Muscle layer of duodenum (tissue), 2 donors: Measurements from ENCODE around the gene FAM186B.

ENCODE experiments used
- H3K27ac ChIP-seq: one replicate; pipeline ENCODE4 v1.7.0; 2013; ENCODE audit warnings: mild to moderate bottlenecking, low read length
- H3K27me3 ChIP-seq: one replicate; pipeline ENCODE4 v1.7.0; 2013; ENCODE audit warnings: low read depth, mild to moderate bottlenecking, control low read depth, low read length
- H3K36me3 ChIP-seq, 2 donors: one replicate each; pipeline ENCODE4 v1.7.0; 2013; ENCODE audit warnings: low read length in 2 of 2, control low read depth in 1 of 2, mild to moderate bottlenecking in 1 of 2; ENCODE audit not compliant: insufficient read depth in 2 of 2, control insufficient read depth in 1 of 2
- H3K4me1 ChIP-seq, 2 donors: one replicate each; pipeline ENCODE4 v1.7.0; 2013; ENCODE audit warnings: low read length in 2 of 2, mild to moderate bottlenecking in 2 of 2, control low read depth in 1 of 2, moderate library complexity in 1 of 2; ENCODE audit not compliant: insufficient read depth in 2 of 2, control insufficient read depth in 1 of 2
- H3K4me3 ChIP-seq, 2 donors: one replicate each; pipeline ENCODE4 v1.7.0; 2013; ENCODE audit warnings: low read length in 2 of 2, low read depth in 1 of 2, mild to moderate bottlenecking in 1 of 2
- H3K9me3 ChIP-seq, 2 donors: one replicate each; pipeline ENCODE4 v1.7.0; 2013; ENCODE audit warnings: low read length in 2 of 2, control low read depth in 1 of 2, mild to moderate bottlenecking in 1 of 2; ENCODE audit not compliant: control insufficient read depth in 1 of 2
- donor health status: healthy.

Gene FAM186B

GRCh38 chr12:49555631-49556390 is 49.6 kb downstream of the FAM186B start:
- no peaks in the 10 kb centered on the region for H3K27me3 ChIP-seq
- H3K9me3 ChIP-seq = no peaks in the 10 kb centered on the region
- H3K4me3 ChIP-seq = no peak overlapping the region
- H3K4me1 ChIP-seq = no peaks in the 10 kb centered on the region
- H3K27ac ChIP-seq = no peak overlapping the region
- peaks cover 22 to 46% of the 10 kb centered on the region in 2 donors for H3K36me3 ChIP-seq

GRCh38 chr12:49554266-49554665 is 51.2 kb downstream of the FAM186B start:
- Histone ChIP-seq H3K4me3 (no peak overlapping the region), H3K27ac (no peak overlapping the region), H3K27me3 (no peaks in the 10 kb centered on the region), H3K4me1 (no peaks in the 10 kb centered on the region), H3K36me3 (peaks cover 9 to 31% of the 10 kb centered on the region in 2 donors), H3K9me3 (no peaks in the 10 kb centered on the region)

- Histone ChIP-seq H3K27me3 (no peaks in the 10 kb centered on the region), H3K27ac (no peak overlapping the region), H3K4me3 (no peak overlapping the region)
Observed at GRCh38 chr12:49553512-49554088, 51.8 kb downstream of the FAM186B start.

GRCh38 chr12:49552899-49553298 is 52.5 kb downstream of the FAM186B start:
- Histone ChIP-seq H3K9me3 (no peaks in the 10 kb centered on the region), H3K36me3 (peaks cover 0 to 19% of the 10 kb centered on the region in 2 donors), H3K4me1 (peaks cover 0 to 8% of the 10 kb centered on the region in 2 donors), H3K27ac (no peak overlapping the region), H3K4me3 (no peak overlapping the region), H3K27me3 (peaks cover 7% of the 10 kb centered on the region)

More at GRCh38 chr12:49553512-49554088, 51.8 kb downstream of the FAM186B start:
- Histone ChIP-seq H3K9me3 (no peaks in the 10 kb centered on the region), H3K4me1 (peaks cover 0 to 4% of the 10 kb centered on the region in 2 donors), H3K36me3 (peaks cover 3 to 24% of the 10 kb centered on the region in 2 donors)

DNA sequence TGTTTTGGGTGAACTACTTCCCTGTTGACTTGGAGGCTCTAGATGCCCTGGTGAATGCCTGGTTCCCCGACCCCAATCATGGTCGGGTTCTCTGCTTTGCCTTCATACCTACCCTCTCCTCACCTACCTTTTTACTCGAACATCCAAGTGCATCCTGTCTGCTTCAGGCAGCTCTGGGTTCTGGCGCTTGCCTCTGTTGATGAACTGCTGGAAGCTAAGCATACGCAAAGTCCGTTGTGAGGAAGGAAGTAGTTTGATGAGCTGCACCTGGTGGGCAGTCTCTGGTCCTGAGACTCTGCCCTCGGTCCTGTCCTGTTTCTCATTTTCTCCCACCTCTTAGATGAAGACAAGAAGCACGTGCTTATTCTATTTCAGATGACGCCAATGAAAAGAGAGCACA is 53.0 kb downstream of the FAM186B start:
- H3K27me3 ChIP-seq = peaks cover 11% of the 10 kb centered on the region
- H3K36me3 ChIP-seq = peaks cover 0 to 14% of the 10 kb centered on the region in 2 donors
- H3K9me3 ChIP-seq = no peaks in the 10 kb centered on the region
- H3K4me1 ChIP-seq = peaks cover 0 to 8% of the 10 kb centered on the region in 2 donors
- no peak overlapping the region for H3K4me3 ChIP-seq
- H3K27ac ChIP-seq = no peak overlapping the region

DNA sequence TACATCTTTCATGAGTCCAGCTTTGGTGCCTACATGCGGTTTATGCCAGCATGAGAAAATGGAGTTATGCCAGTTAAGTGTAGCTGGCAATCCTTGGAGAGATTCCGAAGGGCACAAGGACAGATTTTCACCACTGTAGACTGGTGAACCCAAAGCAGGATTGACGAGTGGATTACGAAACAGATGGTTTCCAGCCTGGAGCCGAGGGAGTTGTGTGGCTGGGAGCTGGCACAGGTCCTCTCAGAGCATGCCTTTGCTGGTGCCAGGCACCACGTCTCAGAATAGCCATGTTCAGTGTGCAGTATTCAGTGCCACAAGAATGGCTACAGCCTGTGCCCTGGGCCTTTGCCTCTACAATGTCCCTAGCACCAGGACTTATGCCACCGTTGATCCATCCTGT is 53.4 kb downstream of the FAM186B start:
- Histone ChIP-seq H3K4me3 (no peak overlapping the region), H3K36me3 (peaks cover 0 to 11% of the 10 kb centered on the region in 2 donors), H3K9me3 (no peaks in the 10 kb centered on the region), H3K4me1 (peaks cover 0 to 8% of the 10 kb centered on the region in 2 donors), H3K27me3 (peaks cover 11% of the 10 kb centered on the region), H3K27ac (no peak overlapping the region)

DNA sequence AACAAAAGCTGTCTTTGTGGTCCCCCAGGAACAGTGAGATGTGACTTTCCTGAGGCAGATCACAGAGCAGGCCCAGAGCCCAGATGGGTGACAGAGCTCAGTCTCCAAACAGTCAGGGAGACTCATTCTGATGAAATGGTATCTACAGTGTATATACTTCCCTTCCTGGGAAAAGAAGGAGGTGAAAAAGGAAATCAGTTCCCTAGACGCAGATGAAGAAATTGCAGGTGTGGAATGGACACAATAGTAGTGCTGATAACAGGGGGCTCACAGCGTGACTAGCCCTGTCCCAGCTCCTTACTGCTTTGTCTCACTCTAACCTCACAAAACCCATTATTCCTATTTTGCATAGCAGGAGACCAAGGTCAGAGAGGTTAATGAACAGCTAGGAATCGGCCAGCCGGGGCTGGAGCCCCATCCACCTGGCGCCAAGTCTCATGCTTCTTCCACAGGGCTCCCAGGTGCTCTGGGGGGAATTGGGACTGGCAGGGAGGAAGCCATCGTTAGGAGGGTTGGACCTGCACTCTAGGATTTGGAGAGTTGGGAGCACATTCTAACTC is 54.7 kb downstream of the FAM186B start:
- Histone ChIP-seq H3K9me3 (no peaks in the 10 kb centered on the region), H3K4me3 (no peak overlapping the region), H3K27me3 (peaks cover 11% of the 10 kb centered on the region), H3K4me1 (peaks cover 0 to 8% of the 10 kb centered on the region in 2 donors), H3K36me3 (peaks cover 0 to under 1% of the 10 kb centered on the region in 2 donors), H3K27ac (no peak overlapping the region)

DNA sequence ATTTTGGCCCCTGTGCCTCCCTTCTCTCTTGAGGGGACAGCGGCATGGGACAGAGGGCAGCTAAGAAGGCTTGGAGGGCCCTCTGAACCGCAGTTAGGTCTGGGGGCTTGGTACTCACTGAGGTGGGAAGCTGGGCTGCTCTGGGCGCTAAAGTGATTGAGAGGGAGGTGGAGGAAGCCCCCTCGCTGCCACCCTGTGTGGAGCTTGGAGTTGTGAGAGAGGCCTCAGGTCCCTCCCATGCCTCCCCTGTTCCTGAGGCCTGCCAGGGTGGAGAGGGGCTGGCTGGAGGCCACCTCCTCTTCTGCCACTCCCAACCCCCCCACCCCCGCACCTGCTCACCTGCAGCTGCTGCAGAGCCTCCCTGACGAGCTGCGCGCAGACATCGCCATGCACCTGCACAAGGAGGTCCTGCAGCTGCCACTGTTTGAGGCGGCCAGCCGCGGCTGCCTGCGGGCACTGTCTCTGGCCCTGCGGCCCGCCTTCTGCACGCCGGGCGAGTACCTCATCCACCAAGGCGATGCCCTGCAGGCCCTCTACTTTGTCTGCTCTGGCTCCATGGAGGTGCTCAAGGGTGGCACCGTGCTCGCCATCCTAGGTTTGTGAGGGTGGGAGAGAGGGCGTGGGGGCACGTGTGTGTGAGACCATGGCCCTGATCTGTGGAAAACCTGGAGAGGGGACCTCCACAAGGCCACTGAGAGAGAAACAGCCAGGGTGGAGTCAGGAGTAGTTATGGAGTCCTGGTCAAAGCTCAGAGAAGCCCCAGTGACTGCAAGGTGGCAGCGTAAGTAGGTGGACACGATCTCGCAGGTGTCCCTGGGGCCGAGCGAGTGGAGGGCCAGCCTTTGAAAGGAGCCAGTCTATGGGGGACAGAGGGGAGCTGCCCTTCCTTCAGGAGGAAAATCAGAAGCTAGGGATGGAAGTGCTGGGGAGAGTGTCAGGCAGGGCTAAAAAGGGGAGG is 55.4 kb downstream of the FAM186B start:
- Histone ChIP-seq H3K36me3 (no peaks in the 10 kb centered on the region), H3K9me3 (no peaks in the 10 kb centered on the region), H3K4me1 (peaks cover 0 to 8% of the 10 kb centered on the region in 2 donors), H3K4me3 (peak overlapping the region in 1 of 2 donors; percentile 62), H3K27me3 (peaks cover 11% of the 10 kb centered on the region), H3K27ac (no peak overlapping the region)

GRCh38 chr12:49548822-49549648 is 56.4 kb downstream of the FAM186B start:
- Histone ChIP-seq H3K27ac (no peak overlapping the region), H3K27me3 (peaks cover 11% of the 10 kb centered on the region), H3K4me3 (peak overlapping the region in 1 of 2 donors; percentile 62), H3K36me3 (no peaks in the 10 kb centered on the region), H3K9me3 (no peaks in the 10 kb centered on the region), H3K4me1 (peaks cover 0 to 8% of the 10 kb centered on the region in 2 donors)

- H3K36me3 ChIP-seq = no peaks in the 10 kb centered on the region
- peaks cover 11% of the 10 kb centered on the region for H3K27me3 ChIP-seq
- no peaks in the 10 kb centered on the region for H3K9me3 ChIP-seq
- no peak overlapping the region for H3K27ac ChIP-seq
- peaks cover 0 to 8% of the 10 kb centered on the region in 2 donors for H3K4me1 ChIP-seq
- peak overlapping the region in 1 of 2 donors; percentile 62 for H3K4me3 ChIP-seq
Observed at GRCh38 chr12:49548481-49548821, 57.0 kb downstream of the FAM186B start.
